ENCODE data around the gene DNAH8. TPM values are rescaled to one million over a fixed set of nuclear protein-coding genes. Genes with fewer than 3 reads are reported as not detected.

DNAH8 gene
- total RNA-seq, 3 donors from 2014 or later (not counting 1 experiment from before 2014, with no cell fraction given), result 0.10 TPM; not detected in 2

DNA sequence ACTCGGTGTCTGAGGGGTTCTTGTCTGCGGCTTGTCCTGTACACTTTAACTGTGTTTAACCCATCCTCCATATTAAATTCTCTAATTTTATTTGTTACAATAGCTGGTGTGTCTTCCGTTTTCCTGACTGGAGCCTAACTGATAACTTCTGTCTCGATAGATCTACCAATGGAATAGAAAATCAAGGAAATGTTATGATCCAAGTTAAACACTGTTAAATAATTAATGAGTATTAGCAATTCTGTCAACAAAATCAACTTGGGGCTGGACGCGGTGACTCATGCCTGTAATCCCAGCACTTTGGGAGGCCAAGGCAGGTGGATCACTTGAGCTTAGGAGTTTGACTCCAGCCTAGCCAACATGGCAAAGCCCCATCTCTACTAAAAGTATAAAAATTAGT is 81.7 kb downstream of the DNAH8 start:
- no peaks in the 10 kb centered on the region for H3K36me3 ChIP-seq (ENCODE audit: control insufficient read depth, insufficient read depth, low read length)
- H3K27ac ChIP-seq (ENCODE audit: low read length), result no peak overlapping the region
- Mint-ChIP-seq H3K36me3 (no peaks in the 10 kb centered on the region), H3K27me3 (ENCODE audit: low read depth in 2 of 2) (peaks cover 39 to 70% of the 10 kb centered on the region in 2 donors), H3K9me3 (no peaks in the 10 kb centered on the region), H3K27ac (no peak overlapping the region), H3K4me1 (no peaks in the 10 kb centered on the region), H3K4me3 (no peak overlapping the region)
- no peaks in the 10 kb centered on the region for H3K4me1 ChIP-seq (ENCODE audit: control insufficient read depth, insufficient read depth, low read length)
- no peaks in the 10 kb centered on the region for H3K9me3 ChIP-seq (ENCODE audit: control insufficient read depth, insufficient read depth, low read length)
- 81% methylated on average over 6 of the region's 6 CpGs for WGBS (ENCODE audit: insufficient coverage)
- TF ChIP-seq, protein P1, sequence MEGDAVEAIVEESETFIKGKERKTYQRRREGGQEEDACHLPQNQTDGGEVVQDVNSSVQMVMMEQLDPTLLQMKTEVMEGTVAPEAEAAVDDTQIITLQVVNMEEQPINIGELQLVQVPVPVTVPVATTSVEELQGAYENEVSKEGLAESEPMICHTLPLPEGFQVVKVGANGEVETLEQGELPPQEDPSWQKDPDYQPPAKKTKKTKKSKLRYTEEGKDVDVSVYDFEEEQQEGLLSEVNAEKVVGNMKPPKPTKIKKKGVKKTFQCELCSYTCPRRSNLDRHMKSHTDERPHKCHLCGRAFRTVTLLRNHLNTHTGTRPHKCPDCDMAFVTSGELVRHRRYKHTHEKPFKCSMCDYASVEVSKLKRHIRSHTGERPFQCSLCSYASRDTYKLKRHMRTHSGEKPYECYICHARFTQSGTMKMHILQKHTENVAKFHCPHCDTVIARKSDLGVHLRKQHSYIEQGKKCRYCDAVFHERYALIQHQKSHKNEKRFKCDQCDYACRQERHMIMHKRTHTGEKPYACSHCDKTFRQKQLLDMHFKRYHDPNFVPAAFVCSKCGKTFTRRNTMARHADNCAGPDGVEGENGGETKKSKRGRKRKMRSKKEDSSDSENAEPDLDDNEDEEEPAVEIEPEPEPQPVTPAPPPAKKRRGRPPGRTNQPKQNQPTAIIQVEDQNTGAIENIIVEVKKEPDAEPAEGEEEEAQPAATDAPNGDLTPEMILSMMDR (IDR thresholded peaks at IDR 0.05), result no peak
- DNase-seq (no peak), ATAC-seq (no peak)
- intact Hi-C loops (cut with micrococcal nuclease), result no loop called here
- H3K27me3 ChIP-seq (ENCODE audit: control insufficient read depth, insufficient read depth, low read length), result peaks cover 2% of the 10 kb centered on the region
- no peak overlapping the region for H3K4me3 ChIP-seq (ENCODE audit: low read length)

GRCh38 chr6:38797391-38797790 is 82.3 kb downstream of the DNAH8 start:
- no peak for ATAC-seq
- WGBS (ENCODE audit: insufficient coverage), result 72% methylated on average over 4 of the region's 4 CpGs
- no peak for DNase-seq
- H3K27me3 ChIP-seq (ENCODE audit: control insufficient read depth, insufficient read depth, low read length), result peaks cover 2% of the 10 kb centered on the region
- no peaks in the 10 kb centered on the region for H3K9me3 ChIP-seq (ENCODE audit: control insufficient read depth, insufficient read depth, low read length)
- no peaks in the 10 kb centered on the region for H3K36me3 ChIP-seq (ENCODE audit: control insufficient read depth, insufficient read depth, low read length)
- no peaks in the 10 kb centered on the region for H3K36me3 Mint-ChIP-seq
- intact Hi-C loops (cut with micrococcal nuclease), result no loop called here
- TF ChIP-seq, protein P1 (IDR thresholded peaks at IDR 0.05), result no peak
- no peaks in the 10 kb centered on the region for H3K9me3 Mint-ChIP-seq
- no peak overlapping the region for H3K4me3 Mint-ChIP-seq
- no peak overlapping the region for H3K27ac ChIP-seq (ENCODE audit: low read length)
- H3K4me1 Mint-ChIP-seq, result no peaks in the 10 kb centered on the region
- no peak overlapping the region for H3K4me3 ChIP-seq (ENCODE audit: low read length)
- peaks cover 38 to 65% of the 10 kb centered on the region in 2 donors for H3K27me3 Mint-ChIP-seq (ENCODE audit: low read depth in 2 of 2)
- no peak overlapping the region for H3K27ac Mint-ChIP-seq
- H3K4me1 ChIP-seq (ENCODE audit: control insufficient read depth, insufficient read depth, low read length), result no peaks in the 10 kb centered on the region

DNA sequence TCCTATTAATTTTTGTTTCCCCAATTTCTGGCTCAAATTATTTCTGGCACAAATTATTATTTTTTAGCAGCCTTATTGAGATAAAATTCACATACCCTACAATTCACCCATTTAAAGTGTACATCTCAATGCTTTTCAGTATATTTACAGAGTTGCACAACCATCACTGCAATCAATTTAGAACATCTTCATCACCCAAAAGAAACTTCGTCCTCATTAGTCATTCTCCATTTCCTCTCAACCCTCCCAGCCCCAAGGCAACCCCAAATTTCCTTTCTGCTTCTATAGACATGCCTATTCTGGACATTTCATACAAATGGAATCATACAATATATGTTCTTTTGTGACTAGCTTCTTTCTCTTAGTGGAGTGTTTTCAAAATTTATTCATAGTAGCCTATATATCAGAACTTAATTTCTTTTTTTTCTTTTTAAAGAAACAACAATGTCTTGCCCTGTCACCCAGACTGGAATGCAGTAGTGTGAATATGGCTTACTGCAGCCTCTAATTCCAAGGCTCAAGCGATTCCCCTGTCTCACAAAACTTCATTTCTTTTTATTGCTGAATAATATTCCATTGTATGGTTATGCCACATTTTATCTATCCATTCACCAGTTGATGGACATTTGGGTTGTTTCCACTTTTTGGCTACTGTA is 84.5 kb downstream of the DNAH8 start:
- Histone ChIP-seq H3K27me3 (ENCODE audit: control insufficient read depth, insufficient read depth, low read length) (peaks cover 2% of the 10 kb centered on the region), H3K27ac (ENCODE audit: low read length) (no peak overlapping the region), H3K9me3 (ENCODE audit: control insufficient read depth, insufficient read depth, low read length) (no peaks in the 10 kb centered on the region), H3K4me3 (ENCODE audit: low read length) (no peak overlapping the region), H3K4me1 (ENCODE audit: control insufficient read depth, insufficient read depth, low read length) (no peaks in the 10 kb centered on the region), H3K36me3 (ENCODE audit: control insufficient read depth, insufficient read depth, low read length) (no peaks in the 10 kb centered on the region)
- WGBS (ENCODE audit: insufficient coverage), result 23% methylated on average over 1 of the region's 2 CpGs
- no peak overlapping the region for H3K4me3 Mint-ChIP-seq
- H3K9me3 Mint-ChIP-seq, result no peaks in the 10 kb centered on the region
- DNase-seq (no peak), ATAC-seq (no peak)
- H3K36me3 Mint-ChIP-seq, result no peaks in the 10 kb centered on the region
- H3K4me1 Mint-ChIP-seq, result no peaks in the 10 kb centered on the region
- intact Hi-C loops (cut with micrococcal nuclease), result no loop called here
- no peak overlapping the region for H3K27ac Mint-ChIP-seq
- TF ChIP-seq, protein P1 (IDR thresholded peaks at IDR 0.05), result no peak
- H3K27me3 Mint-ChIP-seq (ENCODE audit: low read depth in 2 of 2), result peaks cover 42 to 76% of the 10 kb centered on the region in 2 donors

GRCh38 chr6:38801305-38801704 is 86.2 kb downstream of the DNAH8 start:
- peaks cover 43 to 84% of the 10 kb centered on the region in 2 donors for H3K27me3 Mint-ChIP-seq (ENCODE audit: low read depth in 2 of 2)
- Histone ChIP-seq H3K27me3 (ENCODE audit: control insufficient read depth, insufficient read depth, low read length) (peaks cover 2% of the 10 kb centered on the region), H3K36me3 (ENCODE audit: control insufficient read depth, insufficient read depth, low read length) (no peaks in the 10 kb centered on the region), H3K4me3 (ENCODE audit: low read length) (no peak overlapping the region), H3K9me3 (ENCODE audit: control insufficient read depth, insufficient read depth, low read length) (no peaks in the 10 kb centered on the region), H3K4me1 (ENCODE audit: control insufficient read depth, insufficient read depth, low read length) (no peaks in the 10 kb centered on the region), H3K27ac (ENCODE audit: low read length) (no peak overlapping the region)
- 73% methylated on average over 4 of the region's 4 CpGs for WGBS (ENCODE audit: insufficient coverage)
- intact Hi-C loops (cut with micrococcal nuclease), result no loop called here
- H3K9me3 Mint-ChIP-seq, result no peaks in the 10 kb centered on the region
- DNase-seq, result no peak
- ATAC-seq, result no peak
- H3K4me1 Mint-ChIP-seq, result no peaks in the 10 kb centered on the region
- H3K4me3 Mint-ChIP-seq, result no peak overlapping the region
- no peaks in the 10 kb centered on the region for H3K36me3 Mint-ChIP-seq
- TF ChIP-seq, protein P1 (IDR thresholded peaks at IDR 0.05), result no peak
- H3K27ac Mint-ChIP-seq, result no peak overlapping the region
